ENCODE data around the gene MEX3B.

GRCh38 chr15:82086243-82086995 lies 40.6 kb upstream of the MEX3B start:
- TF ChIP-seq CTCF (conservative IDR thresholded peaks at IDR 0.05 in 1 of 2, IDR thresholded peaks at IDR 0.05 in 1 of 2; ENCODE audit: low read depth in 1 of 2, low read length in 2 of 2), result no peak
- no peak for TF ChIP-seq EZH2 (IDR thresholded peaks at IDR 0.05; ENCODE audit: low read length, missing control alignments)
